Tibial nerve (tissue), 4 donors: ENCODE data around the gene SMG1. TPM values are rescaled to one million over a fixed set of nuclear protein-coding genes. Genes with fewer than 3 reads are reported as not detected.
"Not testable (repeated sequence)": the region's sequence is repeated elsewhere in the genome, so short reads cannot be mapped to it uniquely, and the experiment has no call there.

Source experiments
- DNase-seq, 2 donors: peaks; one replicate each; pipeline ENCODE4 v3.0.0-alpha.2; 2019; ENCODE audit warnings: low spot score in 2 of 2
- H3K27ac ChIP-seq, 4 donors: fragments of 200-600 bp; sonication (generic) in 3 of 4; one replicate each; pipeline ENCODE4 v1.5.1; 2017 to 2019; ENCODE audit warnings: mild to moderate bottlenecking in 1 of 4
- H3K27me3 ChIP-seq, 2 donors: fragments of 200-600 bp; sonication (generic) in 1 of 2; one replicate each; pipeline versions ENCODE4 v1.5.1 to v1.6.0; 2017 to 2019
- H3K36me3 ChIP-seq, 3 donors: fragments of 200-600 bp; sonication (generic); one replicate each; pipeline ENCODE4 v1.5.1; 2018 to 2019
- H3K4me1 ChIP-seq, 4 donors: fragments of 200-600 bp; sonication (generic) in 3 of 4; one replicate each; pipeline ENCODE4 v1.5.1; 2017 to 2019
- H3K4me3 ChIP-seq, 4 donors: fragments of 200-600 bp; sonication (generic) in 3 of 4; one replicate each; pipeline ENCODE4 v1.5.1; 2017 to 2019; ENCODE audit warnings: mild to moderate bottlenecking in 1 of 4, moderate library complexity in 1 of 4
- H3K9me3 ChIP-seq, 4 donors: fragments of 200-600 bp; sonication (generic) in 3 of 4; one replicate each; pipeline ENCODE4 v1.5.1; 2017 to 2019
- CTCF ChIP-seq, 5 experiments: fragments of 200-600 bp in 3 of 5; fragments of 450-650 bp in 2 of 5; sonication (generic) in 3 of 5; IDR thresholded peaks; one replicate each; pipeline ENCODE4 v1.5.1; 2016 to 2019; ENCODE audit warnings: antibody characterized with exemption in 5 of 5, mild to moderate bottlenecking in 3 of 5, moderate library complexity in 2 of 5
- EP300 ChIP-seq, 2 donors: sonication (generic); formaldehyde crosslinking; IDR thresholded peaks; one replicate each; pipeline ENCODE4 v1.6.1; 2017; ENCODE audit warnings: antibody characterized with exemption in 2 of 2, mild to moderate bottlenecking in 1 of 2
- POLR2A ChIP-seq, 2 donors: fragments of 450-650 bp; IDR thresholded peaks; one replicate each; pipeline ENCODE4 v1.6.1; 2017; ENCODE audit warnings: antibody characterized with exemption in 2 of 2, mild to moderate bottlenecking in 2 of 2, moderate library complexity in 2 of 2
- WGBS, 2 donors: methylation state at CpG; one replicate each; pipeline ENCODE4 v1.1.5; 2018; 5-methylcytosine and 5-hydroxymethylcytosine counted together
- total RNA-seq, 4 donors: library from RNA; depleted of rRNA; stranded (reverse); fragments of >200 nt; gene quantifications; one replicate each; pipeline ENCODE4 v1.1.0, GENCODE V29; 2016

The SMG1 gene
- total RNA-seq, 4 donors from 2014 or later = 83.5 to 101 (median 89.4) TPM

GRCh38 chr16:18783430-18784341 lies 142.5 kb downstream of the SMG1 start:
- Histone ChIP-seq H3K4me1 (peaks cover 0 to 42% (median 27%) of the 10 kb centered on the region in 4 donors), H3K9me3 (no peaks in the 10 kb centered on the region), H3K36me3 (peaks cover 0 to 76% (median 29%) of the 10 kb centered on the region in 3 donors), H3K27ac (no peak overlapping the region), H3K4me3 (no peak overlapping the region), H3K27me3 (no peaks in the 10 kb centered on the region)
- TF ChIP-seq EP300 (IDR thresholded peaks at IDR 0.05) = no peak
- TF ChIP-seq CTCF (IDR thresholded peaks at IDR 0.05) = no peak
- TF ChIP-seq POLR2A (IDR thresholded peaks at IDR 0.05) = no peak
- DNase-seq = no peak
- WGBS, 2 donors = 86 to 87% methylated on average over 17 of the region's 17 CpGs

GRCh38 chr16:18782697-18783429 lies 143.3 kb downstream of the SMG1 start:
- Histone ChIP-seq H3K4me3 (no peak overlapping the region), H3K27me3 (no peaks in the 10 kb centered on the region), H3K4me1 (peaks cover 0 to 34% (median 19%) of the 10 kb centered on the region in 4 donors), H3K27ac (no peak overlapping the region), H3K9me3 (no peaks in the 10 kb centered on the region), H3K36me3 (peaks cover 0 to 70% (median 29%) of the 10 kb centered on the region in 3 donors)
- 88% methylated on average over 8 of the region's 8 CpGs for WGBS, 2 donors
- DNase-seq = no peak
- TF ChIP-seq EP300 (IDR thresholded peaks at IDR 0.05) = no peak
- no peak for TF ChIP-seq POLR2A (IDR thresholded peaks at IDR 0.05)
- TF ChIP-seq CTCF (IDR thresholded peaks at IDR 0.05) = no peak

- H3K4me3 ChIP-seq, H3K27me3 ChIP-seq, H3K27ac ChIP-seq, DNase-seq, H3K9me3 ChIP-seq: not testable (repeated sequence)
- WGBS, 2 donors = 89 to 100% methylated on average over 1 to 4 of the region's 6 CpGs
- peaks cover 0 to 18% (median 8%) of the 10 kb centered on the region in 4 donors for H3K4me1 ChIP-seq
- peaks cover 0 to 60% (median 22%) of the 10 kb centered on the region in 3 donors for H3K36me3 ChIP-seq
Measured at GRCh38 chr16:18781232-18781631, 145.0 kb downstream of the SMG1 start.

- DNase-seq, H3K9me3 ChIP-seq, H3K27ac ChIP-seq, H3K4me3 ChIP-seq, H3K27me3 ChIP-seq: not testable (repeated sequence)
- peaks cover 0 to 11% (median 1%) of the 10 kb centered on the region in 4 donors for H3K4me1 ChIP-seq
- peaks cover 0 to 53% (median 15%) of the 10 kb centered on the region in 3 donors for H3K36me3 ChIP-seq
- 58 to 60% methylated on average over 7 of the region's 8 CpGs for WGBS, 2 donors
Measured at GRCh38 chr16:18780460-18781026, 145.7 kb downstream of the SMG1 start.

- not testable (repeated sequence) for DNase-seq, H3K4me3 ChIP-seq, H3K4me1 ChIP-seq, H3K27ac ChIP-seq, H3K9me3 ChIP-seq, H3K27me3 ChIP-seq
- peaks cover 0 to 29% (median 0%) of the 10 kb centered on the region in 3 donors for H3K36me3 ChIP-seq
- 100% methylated on average over 1 of the region's 1 CpG for WGBS, 2 donors
Measured at GRCh38 chr16:18777664-18778063, 148.5 kb downstream of the SMG1 start.

GRCh38 chr16:18776334-18776733 lies 149.9 kb downstream of the SMG1 start:
- H3K27ac ChIP-seq, DNase-seq, H3K27me3 ChIP-seq, H3K4me3 ChIP-seq, H3K4me1 ChIP-seq, H3K9me3 ChIP-seq: not testable (repeated sequence)
- H3K36me3 ChIP-seq = peaks cover 0 to 25% (median 0%) of the 10 kb centered on the region in 3 donors
- WGBS, 2 donors = 72 to 79% methylated on average over 5 of the region's 5 CpGs

GRCh38 chr16:18774651-18775050 lies 151.6 kb downstream of the SMG1 start:
- not testable (repeated sequence) for DNase-seq, H3K9me3 ChIP-seq, H3K27me3 ChIP-seq, H3K27ac ChIP-seq, H3K4me3 ChIP-seq, H3K4me1 ChIP-seq
- WGBS, 2 donors = 95 to 97% methylated on average over 4 of the region's 4 CpGs
- peaks cover 0 to 21% (median 0%) of the 10 kb centered on the region in 3 donors for H3K36me3 ChIP-seq

GRCh38 chr16:18772171-18772570 lies 154.0 kb downstream of the SMG1 start:
- WGBS, 2 donors = 83% methylated on average over 7 of the region's 7 CpGs
- not testable (repeated sequence) for H3K4me1 ChIP-seq, H3K9me3 ChIP-seq, H3K4me3 ChIP-seq, H3K27ac ChIP-seq, H3K27me3 ChIP-seq, DNase-seq
- H3K36me3 ChIP-seq = peaks cover 0 to 12% (median 0%) of the 10 kb centered on the region in 3 donors

GRCh38 chr16:18770336-18770962 lies 155.8 kb downstream of the SMG1 start:
- not testable (repeated sequence) for H3K27ac ChIP-seq, H3K36me3 ChIP-seq, DNase-seq, H3K27me3 ChIP-seq, H3K4me1 ChIP-seq, H3K9me3 ChIP-seq, H3K4me3 ChIP-seq
- 90 to 92% methylated on average over 11 of the region's 11 CpGs for WGBS, 2 donors

- not testable (repeated sequence) for H3K36me3 ChIP-seq, H3K4me1 ChIP-seq, H3K27me3 ChIP-seq, H3K27ac ChIP-seq, H3K4me3 ChIP-seq, H3K9me3 ChIP-seq, DNase-seq
- WGBS, 2 donors = 84 to 88% methylated on average over 6 of the region's 7 CpGs
Measured at GRCh38 chr16:18767217-18767616, 159.0 kb downstream of the SMG1 start.
